Kidney (tissue), 14 donors: ENCODE data around the gene EZR. TPM values are rescaled to one million over a fixed set of nuclear protein-coding genes. Genes with fewer than 3 reads are reported as not detected.

ENCODE experiments used
- DNase-seq, 5 donors: peaks; one replicate each; pipeline ENCODE4 v3.0.0-alpha.2; 2013 to 2020
- FAIRE-seq: peaks from 2 replicates; lab custom pipeline; 2012; peaks lifted over from hg19 to GRCh38; lab: Jason Lieb, UNC
- H3K27ac ChIP-seq, 2 donors: one replicate each; pipeline ENCODE4 v1.7.0; 2013; ENCODE audit warnings: low read depth in 2 of 2, low read length in 2 of 2, inconsistent platforms in 1 of 2
- H3K27me3 ChIP-seq: one replicate; pipeline ENCODE4 v1.7.1; 2013; ENCODE audit warnings: low read length, inconsistent platforms; ENCODE audit not compliant: control insufficient read depth, insufficient read depth
- H3K36me3 ChIP-seq, 3 donors: one replicate each; pipeline versions ENCODE4 v1.7.0 to v1.7.1; 2013; ENCODE audit warnings: low read length in 3 of 3, control low read depth in 1 of 3, inconsistent platforms in 1 of 3; ENCODE audit not compliant: insufficient read depth in 3 of 3, control insufficient read depth in 2 of 3
- H3K4me1 ChIP-seq, 3 donors: one replicate each; pipeline versions ENCODE4 v1.7.0 to v1.7.1; 2013; ENCODE audit warnings: low read length in 3 of 3, inconsistent platforms in 1 of 3, low read depth in 1 of 3; ENCODE audit not compliant: control insufficient read depth in 2 of 3, insufficient read depth in 2 of 3
- H3K4me3 ChIP-seq, 3 donors: one replicate each; pipeline versions ENCODE4 v1.7.0 to v1.8.1; 2013; ENCODE audit warnings: low read length in 3 of 3, control low read depth in 1 of 3, inconsistent platforms in 1 of 3
- H3K9ac ChIP-seq, 3 donors: one replicate each; pipeline versions ENCODE4 v1.7.0 to v1.7.1; 2013; ENCODE audit warnings: low read length in 3 of 3, control low read depth in 1 of 3, inconsistent platforms in 1 of 3
- H3K9me3 ChIP-seq, 3 donors: one replicate each; pipeline versions ENCODE4 v1.7.0 to v1.7.1; 2013; ENCODE audit warnings: low read length in 3 of 3, control low read depth in 1 of 3, inconsistent platforms in 1 of 3; ENCODE audit not compliant: control insufficient read depth in 2 of 3, insufficient read depth in 1 of 3
- intact Hi-C: fragments of 100-400 bp; cut with DNase I; formaldehyde crosslinking; loops from one replicate; pipeline ENCODE4 v1.11.1; 2022
- polyA plus RNA-seq: library from polyadenylated mRNA; stranded (reverse); fragments of 350-450 nt; fragmentation: Illumina TruSeq; extraction: RNeasy Lipid Tissue Mini Kit (QIAGEN cat#74804); gene quantifications from one replicate; pipeline ENCODE4 v1.2.3, GENCODE V29; 2014; ENCODE audit warnings: low read depth, low replicate concordance; ENCODE audit not compliant: insufficient read depth
- total RNA-seq: library from RNA; stranded (reverse); fragmentation: NEBNext Ultra II Directional; extraction: Animal tissue kit (Norgen Biotek cat#: 25700); gene quantifications from one replicate; pipeline ENCODE4 v1.2.1, GENCODE V29; 2021
- TF ChIP-seq, protein P1 (sequence below): IDR thresholded peaks from 3 replicates; pipeline ENCODE4 v1.5.1; 2012; ENCODE audit warnings: mild to moderate bottlenecking, moderate library complexity, borderline replicate concordance; ENCODE audit not compliant: insufficient read depth; ENCODE audit errors: extremely low read depth
- donor health status: control.
- donor health status: control.
- donor health status: control.
- donor health status: control.
- donor health status: control.
- donor health status: DM: yes; HTN: yes; CAD: no.
- donor health status: Normal renal cell carcinoma (clear cell type).

EZR gene
- total and polyA plus RNA-seq, 2 donors from 2014 or later = 154 to 636 TPM

DNA sequence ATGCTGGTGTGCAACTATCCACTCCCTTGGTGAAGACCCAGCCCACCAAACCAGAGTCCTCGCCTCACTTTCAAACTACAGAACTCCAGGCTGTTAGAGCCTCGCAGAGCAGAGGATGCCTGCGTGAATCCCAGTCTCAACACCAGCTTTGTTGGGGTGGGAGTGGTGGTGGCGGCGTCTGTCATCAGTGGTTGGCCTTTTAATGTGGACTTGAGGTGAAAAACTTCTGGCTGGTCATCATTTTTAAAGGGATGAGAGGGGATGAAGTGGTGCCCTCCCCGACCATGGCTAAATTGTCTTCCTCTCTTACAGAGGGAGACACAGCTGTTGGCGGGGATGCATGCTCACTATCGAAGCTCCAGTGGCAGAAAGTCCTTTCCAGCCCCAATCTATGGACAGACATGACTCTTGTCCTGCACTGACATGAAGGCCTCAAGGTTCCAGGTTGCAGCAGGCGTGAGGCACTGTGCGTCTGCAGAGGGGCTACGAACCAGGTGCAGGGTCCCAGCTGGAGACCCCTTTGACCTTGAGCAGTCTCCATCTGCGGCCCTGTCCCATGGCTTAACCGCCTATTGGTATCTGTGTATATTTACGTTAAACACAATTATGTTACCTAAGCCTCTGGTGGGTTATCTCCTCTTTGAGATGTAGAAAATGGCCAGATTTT, 54.9 kb downstream of the EZR start:
- H3K27me3 ChIP-seq = no peaks in the 10 kb centered on the region
- no peak overlapping the region for H3K27ac ChIP-seq

DNA sequence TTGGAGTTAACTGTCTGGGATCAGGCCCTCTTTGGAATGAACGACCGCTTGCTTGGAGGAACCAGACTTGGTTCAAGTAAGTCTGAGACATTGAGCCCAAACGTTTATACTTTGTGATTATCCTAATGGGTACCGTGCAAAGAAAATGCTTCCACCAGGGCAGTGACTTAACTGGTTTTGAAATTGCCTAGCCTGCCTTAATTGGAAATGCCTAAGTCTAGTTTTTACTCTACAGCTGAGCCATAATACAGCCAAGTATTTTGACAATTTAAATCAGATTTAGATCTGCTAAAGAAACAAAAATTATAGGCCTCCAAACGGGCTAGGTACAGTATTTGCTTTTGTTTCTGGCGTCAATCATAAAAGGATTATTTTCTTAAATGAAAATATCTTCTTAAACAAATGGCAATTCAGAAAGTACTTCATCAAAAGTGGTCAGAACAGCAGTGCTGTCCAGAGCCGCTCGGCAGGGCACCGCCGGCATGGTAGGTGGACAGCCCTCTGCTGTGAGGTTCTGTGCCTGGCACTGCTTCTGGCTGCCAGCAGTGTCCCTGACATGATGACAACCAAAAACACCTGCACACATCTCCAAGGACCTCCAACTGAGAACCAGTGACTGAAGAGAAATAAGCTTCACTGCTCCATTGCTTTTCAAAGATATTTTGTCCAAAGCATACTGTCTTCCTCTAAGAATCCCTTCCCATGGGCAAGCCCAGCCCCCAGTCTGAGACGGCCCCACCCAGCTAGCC, 55.6 kb downstream of the EZR start:
- H3K4me3 ChIP-seq = no peak overlapping the region
- intact Hi-C loops = no loop called here
- FAIRE-seq (no peak), DNase-seq (no peak)
- H3K9ac ChIP-seq = no peak overlapping the region
- no peaks in the 10 kb centered on the region for H3K4me1 ChIP-seq
- no peaks in the 10 kb centered on the region for H3K27me3 ChIP-seq
- peaks cover 0 to 31% (median 24%) of the 10 kb centered on the region in 3 donors for H3K36me3 ChIP-seq
- H3K27ac ChIP-seq = no peak overlapping the region
- TF ChIP-seq, protein P1, sequence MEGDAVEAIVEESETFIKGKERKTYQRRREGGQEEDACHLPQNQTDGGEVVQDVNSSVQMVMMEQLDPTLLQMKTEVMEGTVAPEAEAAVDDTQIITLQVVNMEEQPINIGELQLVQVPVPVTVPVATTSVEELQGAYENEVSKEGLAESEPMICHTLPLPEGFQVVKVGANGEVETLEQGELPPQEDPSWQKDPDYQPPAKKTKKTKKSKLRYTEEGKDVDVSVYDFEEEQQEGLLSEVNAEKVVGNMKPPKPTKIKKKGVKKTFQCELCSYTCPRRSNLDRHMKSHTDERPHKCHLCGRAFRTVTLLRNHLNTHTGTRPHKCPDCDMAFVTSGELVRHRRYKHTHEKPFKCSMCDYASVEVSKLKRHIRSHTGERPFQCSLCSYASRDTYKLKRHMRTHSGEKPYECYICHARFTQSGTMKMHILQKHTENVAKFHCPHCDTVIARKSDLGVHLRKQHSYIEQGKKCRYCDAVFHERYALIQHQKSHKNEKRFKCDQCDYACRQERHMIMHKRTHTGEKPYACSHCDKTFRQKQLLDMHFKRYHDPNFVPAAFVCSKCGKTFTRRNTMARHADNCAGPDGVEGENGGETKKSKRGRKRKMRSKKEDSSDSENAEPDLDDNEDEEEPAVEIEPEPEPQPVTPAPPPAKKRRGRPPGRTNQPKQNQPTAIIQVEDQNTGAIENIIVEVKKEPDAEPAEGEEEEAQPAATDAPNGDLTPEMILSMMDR = no peak
- no peaks in the 10 kb centered on the region for H3K9me3 ChIP-seq

More for the DNA sequence above, 54.9 kb downstream of the EZR start:
- TF ChIP-seq, protein P1 = no peak
- DNase-seq = no peak
- intact Hi-C loops = no loop called here
- Histone ChIP-seq H3K36me3 (peaks cover 0 to 38% (median 30%) of the 10 kb centered on the region in 3 donors), H3K4me3 (no peak overlapping the region), H3K9ac (no peak overlapping the region), H3K9me3 (no peaks in the 10 kb centered on the region), H3K4me1 (no peaks in the 10 kb centered on the region)
- no peak for FAIRE-seq

DNA sequence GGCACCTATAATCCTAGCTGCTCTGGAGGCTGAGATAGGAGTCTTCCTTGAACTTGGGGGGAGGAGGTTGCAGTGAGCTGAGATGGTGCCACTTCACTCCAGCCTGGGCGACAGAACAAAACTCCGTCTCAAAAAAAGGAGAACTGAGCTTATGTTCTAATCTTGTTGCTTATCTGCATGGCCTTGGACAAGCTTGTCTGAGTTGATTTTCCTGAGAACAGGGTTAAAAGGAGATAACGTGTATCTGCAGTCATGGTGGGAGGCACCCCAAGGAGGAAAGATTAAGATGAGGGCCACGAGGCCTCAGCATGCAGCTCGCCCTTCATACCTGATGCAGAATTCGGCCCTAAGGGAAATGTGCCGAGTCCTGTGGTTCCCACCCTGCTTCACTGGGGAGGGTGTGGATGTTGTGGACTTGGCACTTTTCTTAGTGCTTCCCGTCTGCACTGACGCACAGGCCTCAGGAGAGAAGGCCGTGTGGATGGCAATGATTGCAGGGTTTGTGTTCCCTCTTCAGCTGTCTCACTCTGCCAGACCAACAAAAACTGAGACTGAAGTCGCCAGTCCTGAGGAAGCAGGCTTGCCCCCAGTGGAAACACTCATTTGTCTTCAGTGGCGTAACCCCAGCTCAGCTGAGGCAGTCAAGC, 56.3 kb downstream of the EZR start:
- intact Hi-C loops = no loop called here
- H3K9me3 ChIP-seq = no peaks in the 10 kb centered on the region
- H3K9ac ChIP-seq = no peak overlapping the region
- H3K4me3 ChIP-seq = no peak overlapping the region
- H3K27ac ChIP-seq = no peak overlapping the region
- TF ChIP-seq, protein P1 = no peak
- peaks cover 0 to 24% (median 18%) of the 10 kb centered on the region in 3 donors for H3K36me3 ChIP-seq
- DNase-seq (peak in 2 of 5 donors; percentile 38 to 49), FAIRE-seq (no peak)
- H3K27me3 ChIP-seq = no peaks in the 10 kb centered on the region
- no peaks in the 10 kb centered on the region for H3K4me1 ChIP-seq
